ENCODE measurements around the gene CASP10. TPM values are rescaled to one million over a fixed set of nuclear protein-coding genes. Genes with fewer than 3 reads are reported as not detected.
"Not testable (repeated sequence)": the region's sequence is repeated elsewhere in the genome, so short reads cannot be mapped to it uniquely, and the experiment has no call there.

CASP10 gene
- total RNA-seq, 4 donors from 2014 or later, result 6.1 to 21.4 (median 11.2) TPM

GRCh38 chr2:201149064-201149820 lies 33.7 kb upstream of the CASP10 start:
- 86 to 94% methylated on average over 2 of the region's 2 CpGs for WGBS, 2 donors
- Histone ChIP-seq H3K27ac (peak overlapping the region in 3 of 4 donors; percentile 39 to 68 (median 58)), H3K36me3 (peaks cover 3 to 85% (median 6%) of the 10 kb centered on the region in 3 donors), H3K4me1 (peaks cover 0 to 46% (median 20%) of the 10 kb centered on the region in 4 donors), H3K4me3 (no peak overlapping the region), H3K9me3 (no peaks in the 10 kb centered on the region), H3K27me3 (no peaks in the 10 kb centered on the region)
- TF ChIP-seq POLR2A (IDR thresholded peaks at IDR 0.05), result no peak
- peak in 1 of 2 donors; percentile 54 for TF ChIP-seq EP300 (IDR thresholded peaks at IDR 0.05)
- no peak for DNase-seq (ENCODE audit: low spot score in 2 of 2)

GRCh38 chr2:201149821-201150165 lies 33.1 kb upstream of the CASP10 start:
- H3K27me3 ChIP-seq; DNase-seq (ENCODE audit: low spot score in 2 of 2); H3K9me3 ChIP-seq; H3K4me3 ChIP-seq: not testable (repeated sequence)
- Histone ChIP-seq H3K36me3 (peaks cover 3 to 85% (median 6%) of the 10 kb centered on the region in 3 donors), H3K27ac (peak overlapping the region in 3 of 4 donors; percentile 31 to 68 (median 58)), H3K4me1 (peaks cover 0 to 46% (median 20%) of the 10 kb centered on the region in 4 donors)
- 95 to 97% methylated on average over 8 of the region's 8 CpGs for WGBS, 2 donors

GRCh38 chr2:201150454-201151020 lies 32.4 kb upstream of the CASP10 start:
- Histone ChIP-seq H3K27ac (peak overlapping the region; percentile 35 to 79 (median 70)), H3K4me3 (no peak overlapping the region), H3K36me3 (peaks cover 3 to 85% (median 6%) of the 10 kb centered on the region in 3 donors), H3K27me3 (no peaks in the 10 kb centered on the region), H3K9me3 (no peaks in the 10 kb centered on the region), H3K4me1 (peaks cover 0 to 46% (median 20%) of the 10 kb centered on the region in 4 donors)
- no peak for DNase-seq (ENCODE audit: low spot score in 2 of 2)
- no peak for TF ChIP-seq POLR2A (IDR thresholded peaks at IDR 0.05)
- 67 to 80% methylated on average over 3 of the region's 3 CpGs for WGBS, 2 donors

GRCh38 chr2:201151127-201151981 lies 31.6 kb upstream of the CASP10 start:
- H3K9me3 ChIP-seq, result no peaks in the 10 kb centered on the region
- peaks cover 0 to 85% (median 12%) of the 10 kb centered on the region in 3 donors for H3K36me3 ChIP-seq
- TF ChIP-seq EP300 (IDR thresholded peaks at IDR 0.05), result peak in 1 of 2 donors; percentile 20
- no peak for TF ChIP-seq CTCF (IDR thresholded peaks at IDR 0.05)
- no peak overlapping the region for H3K4me3 ChIP-seq
- H3K27me3 ChIP-seq, result no peaks in the 10 kb centered on the region
- WGBS, 2 donors, result 46 to 52% methylated on average over 8 of the region's 8 CpGs
- H3K4me1 ChIP-seq, result peaks cover 0 to 46% (median 20%) of the 10 kb centered on the region in 4 donors
- DNase-seq (ENCODE audit: low spot score in 2 of 2), result no peak
- H3K27ac ChIP-seq, result peak overlapping the region; percentile 35 to 79 (median 70)

GRCh38 chr2:201152517-201152916 lies 30.4 kb upstream of the CASP10 start:
- Histone ChIP-seq H3K9me3 (no peaks in the 10 kb centered on the region), H3K4me3 (no peak overlapping the region), H3K27ac (peak overlapping the region in 3 of 4 donors; percentile 68 to 79 (median 72)), H3K4me1 (peaks cover 0 to 51% (median 21%) of the 10 kb centered on the region in 4 donors), H3K27me3 (no peaks in the 10 kb centered on the region), H3K36me3 (peaks cover 0 to 85% (median 12%) of the 10 kb centered on the region in 3 donors)
- WGBS, 2 donors, result 92 to 100% methylated on average over 1 of the region's 1 CpG
- TF ChIP-seq EP300 (IDR thresholded peaks at IDR 0.05) (no peak), POLR2A (IDR thresholded peaks at IDR 0.05) (no peak), CTCF (IDR thresholded peaks at IDR 0.05) (no peak)
- no peak for DNase-seq (ENCODE audit: low spot score in 2 of 2)

GRCh38 chr2:201152999-201153815 lies 29.7 kb upstream of the CASP10 start:
- H3K4me3 ChIP-seq, result no peak overlapping the region
- 79 to 95% methylated on average over 6 of the region's 6 CpGs for WGBS, 2 donors
- no peaks in the 10 kb centered on the region for H3K9me3 ChIP-seq
- no peaks in the 10 kb centered on the region for H3K27me3 ChIP-seq
- H3K27ac ChIP-seq, result peak overlapping the region in 2 of 4 donors; percentile 72 to 79
- peaks cover 0 to 56% (median 25%) of the 10 kb centered on the region in 4 donors for H3K4me1 ChIP-seq
- DNase-seq (ENCODE audit: low spot score in 2 of 2), result no peak
- H3K36me3 ChIP-seq, result peaks cover 0 to 89% (median 12%) of the 10 kb centered on the region in 3 donors
- no peak for TF ChIP-seq EP300 (IDR thresholded peaks at IDR 0.05)
- TF ChIP-seq CTCF (IDR thresholded peaks at IDR 0.05), result no peak
- TF ChIP-seq POLR2A (IDR thresholded peaks at IDR 0.05), result no peak

Measured in tibial nerve (tissue), 4 donors.